ENCODE data around the gene MZF1. TPM values are rescaled to one million over a fixed set of nuclear protein-coding genes. Genes with fewer than 3 reads are reported as not detected.

The MZF1 gene
- total and polyA plus RNA-seq, 3 donors from 2014 or later, result 23.9 to 56.1 (median 55.8) TPM

DNA sequence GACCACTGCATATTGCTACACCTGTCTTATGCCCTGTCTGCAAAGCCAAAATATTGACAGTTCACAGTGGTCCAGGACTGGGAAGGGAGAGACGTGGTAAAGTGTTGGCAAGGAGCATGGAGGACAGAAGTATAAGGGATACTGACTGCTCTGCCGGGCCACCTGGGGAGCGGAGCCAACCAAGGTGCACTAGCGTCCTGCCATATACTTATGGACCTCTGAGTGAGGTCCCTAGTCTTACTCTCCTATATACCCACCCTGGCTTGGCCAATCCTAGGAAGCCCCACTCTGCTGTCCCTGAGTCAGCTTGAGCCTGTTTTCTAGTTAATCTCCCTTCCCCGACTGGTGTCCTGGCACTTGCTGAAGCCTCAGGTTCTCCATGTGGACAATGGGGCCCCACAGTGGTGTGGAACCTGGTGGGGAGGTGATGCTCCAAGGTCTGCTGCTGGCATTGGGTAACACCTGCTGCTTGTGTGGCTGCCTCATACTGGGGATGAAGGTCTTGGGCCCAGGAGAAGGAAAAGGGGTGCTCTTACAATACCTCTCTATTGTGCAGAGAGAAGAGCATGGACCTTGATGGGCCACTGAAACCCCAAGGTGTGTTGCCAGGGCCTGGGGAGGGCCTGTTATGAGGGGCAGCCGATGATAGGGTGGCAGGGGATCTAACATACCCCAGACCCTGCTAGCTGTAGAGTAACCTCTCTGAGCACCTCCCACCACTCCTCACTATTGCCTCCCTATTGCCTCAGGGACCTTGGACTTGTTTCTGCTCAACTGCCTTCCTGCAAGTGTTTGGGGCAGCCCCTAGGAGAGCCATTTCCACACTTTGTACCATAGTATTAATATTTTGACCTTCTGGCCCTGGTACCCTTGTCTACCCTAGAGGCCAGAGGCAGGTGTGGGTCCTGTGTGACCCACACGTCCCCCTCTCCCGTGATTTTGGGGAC is 36.0 kb downstream of the MZF1 start:
- H3K4me1 ChIP-seq, result no peaks in the 10 kb centered on the region
- H3K9me3 ChIP-seq, result no peaks in the 10 kb centered on the region
- H3K27me3 ChIP-seq, result no peaks in the 10 kb centered on the region
- intact Hi-C loops (cut with DNase I; ENCODE audit: low total_unique reads), result no loop called here
- H3K4me3 ChIP-seq, result no peak overlapping the region
- DNase-seq, result no peak
- no peaks in the 10 kb centered on the region for H3K36me3 ChIP-seq (ENCODE audit: low read depth, missing control alignments)
- 79 to 89% methylated on average over 8 of the region's 8 CpGs for WGBS, 2 donors
- TF ChIP-seq POLR2A (IDR thresholded peaks at IDR 0.05) (no peak), CTCF (IDR thresholded peaks at IDR 0.05) (no peak)
- H3K27ac ChIP-seq, result no peak overlapping the region

DNA sequence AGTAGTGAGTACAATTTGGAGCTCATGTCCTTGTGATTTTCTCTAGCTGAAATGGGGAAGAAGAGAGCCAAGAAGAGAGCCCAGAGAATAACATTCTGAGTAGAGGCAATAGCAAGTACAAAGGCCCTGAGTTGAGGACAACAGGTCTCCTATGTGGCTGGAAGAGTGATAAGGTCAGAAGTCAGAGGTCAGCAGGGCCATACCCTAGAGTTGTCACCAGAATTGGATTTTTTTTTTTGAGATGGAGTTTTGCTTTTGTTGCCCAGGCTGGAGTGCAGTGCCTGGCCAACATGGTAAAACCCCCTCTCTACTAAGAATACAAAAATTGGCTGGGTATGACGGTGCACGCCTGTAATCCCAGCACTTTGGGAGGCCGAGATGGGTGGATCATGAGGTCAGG is 37.3 kb downstream of the MZF1 start:
- DNase-seq, result no peak
- TF ChIP-seq POLR2A (IDR thresholded peaks at IDR 0.05) (no peak), CTCF (IDR thresholded peaks at IDR 0.05) (no peak)

GRCh38 chr19:58531034-58531840 is 41.9 kb downstream of the MZF1 start:
- no peaks in the 10 kb centered on the region for H3K27me3 ChIP-seq
- H3K36me3 ChIP-seq (ENCODE audit: low read depth, missing control alignments), result no peaks in the 10 kb centered on the region
- no peak overlapping the region for H3K27ac ChIP-seq
- intact Hi-C loops (cut with DNase I; ENCODE audit: low total_unique reads), result no loop called here
- H3K4me3 ChIP-seq, result no peak overlapping the region
- H3K9me3 ChIP-seq, result no peaks in the 10 kb centered on the region
- no peak for TF ChIP-seq CTCF (IDR thresholded peaks at IDR 0.05)
- no peak for TF ChIP-seq POLR2A (IDR thresholded peaks at IDR 0.05)
- H3K4me1 ChIP-seq, result no peaks in the 10 kb centered on the region
- WGBS, 2 donors, result 77 to 78% methylated on average over 10 of the region's 10 CpGs
- DNase-seq, result no peak

More for the DNA sequence above, 37.3 kb downstream of the MZF1 start:
- no peaks in the 10 kb centered on the region for H3K9me3 ChIP-seq
- intact Hi-C loops (cut with DNase I; ENCODE audit: low total_unique reads), result no loop called here
- no peak overlapping the region for H3K4me3 ChIP-seq
- no peaks in the 10 kb centered on the region for H3K27me3 ChIP-seq
- H3K4me1 ChIP-seq, result no peaks in the 10 kb centered on the region
- WGBS, 2 donors, result 86 to 89% methylated on average over 3 of the region's 3 CpGs
- H3K36me3 ChIP-seq (ENCODE audit: low read depth, missing control alignments), result no peaks in the 10 kb centered on the region
- H3K27ac ChIP-seq, result no peak overlapping the region

DNA sequence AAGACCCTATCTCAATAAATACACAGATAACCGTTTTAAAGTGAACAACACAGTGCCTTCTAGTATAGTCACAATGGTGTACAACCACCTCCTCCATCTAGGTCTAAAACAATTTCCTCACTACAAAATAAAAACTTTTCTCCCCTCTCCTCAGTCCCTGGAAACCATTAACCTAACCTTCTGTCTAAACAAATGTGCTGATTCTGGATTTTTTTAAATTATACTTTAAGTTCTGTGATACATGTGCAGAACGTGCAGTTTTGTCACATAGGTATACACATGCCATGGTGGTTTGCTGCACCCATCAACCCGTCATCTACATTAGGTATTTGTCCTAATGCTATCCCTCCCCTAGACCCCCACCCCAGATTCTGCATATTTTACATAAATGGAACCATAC is 43.7 kb downstream of the MZF1 start:
- Histone ChIP-seq H3K36me3 (ENCODE audit: low read depth, missing control alignments) (no peaks in the 10 kb centered on the region), H3K27me3 (no peaks in the 10 kb centered on the region), H3K9me3 (no peaks in the 10 kb centered on the region), H3K4me1 (no peaks in the 10 kb centered on the region), H3K4me3 (no peak overlapping the region), H3K27ac (no peak overlapping the region)
- intact Hi-C loops (cut with DNase I; ENCODE audit: low total_unique reads), result no loop called here
- TF ChIP-seq POLR2A (IDR thresholded peaks at IDR 0.05) (no peak), CTCF (IDR thresholded peaks at IDR 0.05) (no peak)
- 85 to 86% methylated on average over 3 of the region's 3 CpGs for WGBS, 2 donors
- DNase-seq, result no peak
